Prostate gland (tissue), 2 donors: ENCODE results near the gene HABP2.

Experiments used
- POLR2A ChIP-seq: fragments of 450-650 bp; IDR thresholded peaks from one replicate; pipeline ENCODE4 v1.6.1; 2016; ENCODE audit warnings: antibody characterized with exemption, mild to moderate bottlenecking
- POLR2AphosphoS5 ChIP-seq: sonication (generic); formaldehyde crosslinking; IDR thresholded peaks from one replicate; pipeline ENCODE4 v1.6.1; 2017; ENCODE audit warnings: antibody characterized with exemption
- TF ChIP-seq, protein P1 (sequence below), 4 experiments: fragments of 200-600 bp in 2 of 4; fragments of 450-650 bp in 2 of 4; sonication (generic) in 2 of 4; IDR thresholded peaks; 1 replicate in 3 of 4; 2 replicates in 1 of 4; pipeline ENCODE4 v1.5.1; 2016 to 2019; ENCODE audit warnings: antibody characterized with exemption in 4 of 4, mild to moderate bottlenecking in 2 of 4, moderate library complexity in 2 of 4

DNA sequence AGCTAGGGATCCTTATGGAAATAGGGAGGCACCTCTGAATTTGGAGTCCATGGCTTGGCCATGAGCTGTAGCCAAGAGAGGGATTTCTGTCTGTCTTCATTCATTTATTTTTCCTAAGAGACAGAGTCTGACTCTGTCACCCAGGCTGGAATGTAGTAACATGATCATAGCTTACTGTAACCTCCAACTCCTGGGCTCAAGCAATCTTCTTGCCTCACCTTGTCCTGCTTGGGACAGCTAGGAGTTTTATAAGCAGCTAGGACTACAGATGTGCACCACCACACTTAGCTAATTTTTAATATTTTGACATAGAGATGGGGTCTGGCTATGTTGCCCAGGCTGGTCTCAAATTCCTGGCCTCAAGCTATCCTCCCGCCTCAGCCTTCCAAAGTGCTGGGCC, 8.5 kb upstream of the HABP2 start:
- TF ChIP-seq, protein P1, sequence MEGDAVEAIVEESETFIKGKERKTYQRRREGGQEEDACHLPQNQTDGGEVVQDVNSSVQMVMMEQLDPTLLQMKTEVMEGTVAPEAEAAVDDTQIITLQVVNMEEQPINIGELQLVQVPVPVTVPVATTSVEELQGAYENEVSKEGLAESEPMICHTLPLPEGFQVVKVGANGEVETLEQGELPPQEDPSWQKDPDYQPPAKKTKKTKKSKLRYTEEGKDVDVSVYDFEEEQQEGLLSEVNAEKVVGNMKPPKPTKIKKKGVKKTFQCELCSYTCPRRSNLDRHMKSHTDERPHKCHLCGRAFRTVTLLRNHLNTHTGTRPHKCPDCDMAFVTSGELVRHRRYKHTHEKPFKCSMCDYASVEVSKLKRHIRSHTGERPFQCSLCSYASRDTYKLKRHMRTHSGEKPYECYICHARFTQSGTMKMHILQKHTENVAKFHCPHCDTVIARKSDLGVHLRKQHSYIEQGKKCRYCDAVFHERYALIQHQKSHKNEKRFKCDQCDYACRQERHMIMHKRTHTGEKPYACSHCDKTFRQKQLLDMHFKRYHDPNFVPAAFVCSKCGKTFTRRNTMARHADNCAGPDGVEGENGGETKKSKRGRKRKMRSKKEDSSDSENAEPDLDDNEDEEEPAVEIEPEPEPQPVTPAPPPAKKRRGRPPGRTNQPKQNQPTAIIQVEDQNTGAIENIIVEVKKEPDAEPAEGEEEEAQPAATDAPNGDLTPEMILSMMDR (IDR thresholded peaks at IDR 0.05), result no peak
- TF ChIP-seq POLR2A (no peak), POLR2AphosphoS5 (no peak)
